AG09309 (cell line): ENCODE measurements around the gene PTPRN2.

Experiments used
- DNase-seq: peaks from one replicate; pipeline ENCODE4 v3.0.0-alpha.2; 2010; ENCODE audit warnings: low read depth
- H3K4me3 ChIP-seq: 2 replicates; pipeline ENCODE4 v1.5.1; 2011; ENCODE audit warnings: mild to moderate bottlenecking, low read depth, low read length, moderate library complexity; ENCODE audit not compliant: control insufficient read depth
- CTCF ChIP-seq: IDR thresholded peaks from 2 replicates; pipeline ENCODE4 v1.5.1; 2011; ENCODE audit warnings: mild to moderate bottlenecking, low read depth, low read length, inconsistent platforms; ENCODE audit not compliant: insufficient read depth, control insufficient read depth; ENCODE audit errors: missing control alignments

The PTPRN2 gene

GRCh38 chr7:158498443-158499081 lies 89.1 kb downstream of the PTPRN2 start:
- H3K4me3 ChIP-seq, result no peak overlapping the region
- no peak for TF ChIP-seq CTCF
- no peak for DNase-seq

- DNase-seq, result no peak
These were observed 90.0 kb downstream of the PTPRN2 start for GRCh38 chr7:158497627-158498026.

GRCh38 chr7:158495786-158496185 lies 91.8 kb downstream of the PTPRN2 start:
- no peak for TF ChIP-seq CTCF
- DNase-seq, result no peak
- no peak overlapping the region for H3K4me3 ChIP-seq

More at GRCh38 chr7:158497627-158498026, 90.0 kb downstream of the PTPRN2 start:
- no peak for TF ChIP-seq CTCF
- no peak overlapping the region for H3K4me3 ChIP-seq

GRCh38 chr7:158495216-158495615 lies 92.4 kb downstream of the PTPRN2 start:
- TF ChIP-seq CTCF, result no peak
- DNase-seq, result no peak
- no peak overlapping the region for H3K4me3 ChIP-seq

- TF ChIP-seq CTCF, result no peak
These were observed 93.0 kb downstream of the PTPRN2 start for GRCh38 chr7:158494643-158495042.

GRCh38 chr7:158494162-158494586 lies 93.4 kb downstream of the PTPRN2 start:
- TF ChIP-seq CTCF, result no peak
- no peak overlapping the region for H3K4me3 ChIP-seq
- DNase-seq, result no peak

More at GRCh38 chr7:158494643-158495042, 93.0 kb downstream of the PTPRN2 start:
- no peak for DNase-seq
- no peak overlapping the region for H3K4me3 ChIP-seq
